Endothelial cell of umbilical vein (primary cell): ENCODE results near the gene ZNG1A. TPM values are rescaled to one million over a fixed set of nuclear protein-coding genes. Genes with fewer than 3 reads are reported as not detected.
"Not testable (repeated sequence)": the region's sequence is repeated elsewhere in the genome, so short reads cannot be mapped to it uniquely, and the experiment has no call there.

Source experiments
- BruUV-seq: library from RNA; stranded (reverse); fragments of 400-500 nt; replicated peaks from 2 replicates; lab custom pipeline; 2021; lab: Mats Ljungman, UMichigan
- CTCF ChIA-PET: fragments of 300-600, 350-600 bp; sonication (Branson Sonifier 250); formaldehyde crosslinking; loops from one replicate; lab custom pipeline; 2021; ENCODE audit warnings: antibody characterized with exemption, inconsistent platforms; lab: Charles Lee
- POLR2A ChIA-PET: fragments of 300-600, 350-600 bp; sonication (Branson Sonifier 250); formaldehyde crosslinking; loops from one replicate; lab custom pipeline; 2021; ENCODE audit warnings: antibody characterized with exemption, inconsistent platforms; lab: Charles Lee
- DNase-seq: peaks from one replicate; pipeline ENCODE4 v3.0.0-alpha.2; 2011; ENCODE audit warnings: low read depth, low spot score
- FAIRE-seq: peaks from 2 replicates; lab custom pipeline; 2011; peaks lifted over from hg19 to GRCh38; lab: Jason Lieb, UNC
- H2AFZ ChIP-seq: 2 replicates; pipeline ENCODE4 v1.6.0; 2012; ENCODE audit warnings: low read depth, low read length, control low read depth, inconsistent platforms
- H3K27ac ChIP-seq: 2 replicates; pipeline ENCODE4 v1.5.1; 2011; ENCODE audit warnings: low read depth, mild to moderate bottlenecking, control low read depth, low read length, moderate library complexity; ENCODE audit not compliant: insufficient read depth
- H3K27me3 ChIP-seq, 2 experiments: 2 replicates each; pipeline versions ENCODE4 v1.6.0 to v1.6.1; 2011; ENCODE audit warnings: low read length in 2 of 2, mixed read lengths in 1 of 2; ENCODE audit not compliant: control insufficient read depth in 2 of 2, insufficient read depth in 2 of 2
- H3K36me3 ChIP-seq, 2 experiments: 2 replicates in 1 of 2; 3 replicates in 1 of 2; pipeline ENCODE4 v1.5.1; 2011; ENCODE audit warnings: low read length in 2 of 2, mild to moderate bottlenecking in 1 of 2, moderate library complexity in 1 of 2; ENCODE audit not compliant: control insufficient read depth in 2 of 2, insufficient read depth in 2 of 2; ENCODE audit errors: extremely low read depth in 1 of 2
- H3K4me1 ChIP-seq: 3 replicates; pipeline ENCODE4 v1.5.1; 2011; ENCODE audit warnings: mild to moderate bottlenecking, low read length; ENCODE audit not compliant: control insufficient read depth, insufficient read depth; ENCODE audit errors: extremely low read depth
- H3K4me2 ChIP-seq: 2 replicates; pipeline ENCODE4 v1.6.1; 2011; ENCODE audit warnings: low read length, control low read depth, mixed read lengths; ENCODE audit not compliant: insufficient read depth
- H3K4me3 ChIP-seq, 3 experiments: fragments of 200-600 bp in 1 of 3; sonication (generic), shearing (Covaris generic) in 1 of 3; replicated peaks in 1 of 3; 2 replicates each; pipeline ENCODE4 v1.5.1; 2011 to 2016; ENCODE audit warnings: control low read depth in 3 of 3, low read length in 3 of 3, mild to moderate bottlenecking in 2 of 3, inconsistent platforms in 1 of 3, low read depth in 1 of 3, moderate library complexity in 1 of 3; ENCODE audit not compliant: insufficient read depth in 1 of 3
- H3K79me2 ChIP-seq: 2 replicates; pipeline ENCODE4 v1.6.0; 2012; ENCODE audit warnings: low read length, inconsistent platforms; ENCODE audit not compliant: control insufficient read depth, insufficient read depth
- H3K9ac ChIP-seq: replicated peaks from 2 replicates; pipeline ENCODE3; 2011; ENCODE audit warnings: low read length, control low read depth; ENCODE audit not compliant: insufficient read depth; ENCODE audit errors: extremely low read depth
- H3K9me1 ChIP-seq: replicated peaks from 3 replicates; pipeline ENCODE4 v1.6.0; 2011; ENCODE audit warnings: mild to moderate bottlenecking, low read length; ENCODE audit not compliant: control insufficient read depth, insufficient read depth; ENCODE audit errors: extremely low read depth
- H3K9me3 ChIP-seq: replicated peaks from 2 replicates; pipeline ENCODE4 v1.5.1; 2012; ENCODE audit warnings: low read length, inconsistent platforms; ENCODE audit not compliant: control insufficient read depth, insufficient read depth
- H4K20me1 ChIP-seq: replicated peaks from 2 replicates; pipeline ENCODE3; 2011; ENCODE audit warnings: mild to moderate bottlenecking, low read length; ENCODE audit not compliant: control insufficient read depth, insufficient read depth; ENCODE audit errors: extremely low read depth
- EZH2 ChIP-seq: IDR thresholded peaks from 2 replicates; pipeline ENCODE4 v1.6.1; 2012; ENCODE audit warnings: borderline replicate concordance, low read depth, mild to moderate bottlenecking, moderate library complexity, low read length, inconsistent platforms; ENCODE audit not compliant: severe bottlenecking
- dilution Hi-C: fragments of 300-500 bp; cut with MboI; formaldehyde crosslinking; loops from one replicate; pipeline ENCODE4 v1.15.0; 2019; ENCODE audit warnings: low sequenced_read_pairs; ENCODE audit not compliant: extremely low pct_ligation_motif_present
- intact Hi-C: fragments of 100-400 bp; cut with micrococcal nuclease; formaldehyde crosslinking; loops from one replicate; pipeline ENCODE4 v1.10.0; 2022
- polyA plus RNA-seq, 4 experiments: library from polyadenylated mRNA; depleted of rRNA in 3 of 4; stranded (reverse) in 3 of 4; unstranded in 1 of 4; fragments of >200 nt; gene quantifications; 2 replicates each; pipeline versions ENCODE4 v1.2.1 to v1.2.3, GENCODE V29; 2011 to 2012; ENCODE audit warnings: missing spikeins in 1 of 4
- total RNA-seq: library from RNA; stranded (reverse); gene quantifications from 2 replicates; pipeline ENCODE4 v1.2.3, GENCODE V29; 2021

ZNG1A gene
- total and polyA plus RNA-seq, 2 donors (not counting 3 experiments of a cell fraction or from before 2014, with no cell fraction given) = 14.3 to 39.8 TPM

- Histone ChIP-seq H3K4me2 (peak overlapping the region; percentile 51), H3K4me3 (peak overlapping the region in 1 of 3 experiments; percentile 21), H3K27me3 (peaks cover 29 to 35% of the 10 kb centered on the region in 2 experiments)
- H3K27ac ChIP-seq, H2AFZ ChIP-seq, H3K9me3 ChIP-seq, intact Hi-C loops, H3K9ac ChIP-seq, H3K4me1 ChIP-seq, dilution Hi-C loops, FAIRE-seq, H3K79me2 ChIP-seq, POLR2A ChIA-PET, DNase-seq, BruUV-seq, CTCF ChIA-PET, H3K36me3 ChIP-seq, H4K20me1 ChIP-seq, H3K9me1 ChIP-seq: not testable (repeated sequence)
- peak; percentile 67 for TF ChIP-seq EZH2
These were observed 64.4 kb downstream of the ZNG1A start for GRCh38 chr9:114267-115117.

- H3K9me1 ChIP-seq, H3K9me3 ChIP-seq, POLR2A ChIA-PET, H4K20me1 ChIP-seq, H2AFZ ChIP-seq, FAIRE-seq, dilution Hi-C loops, DNase-seq, H3K27ac ChIP-seq, H3K79me2 ChIP-seq, H3K9ac ChIP-seq, H3K4me1 ChIP-seq, intact Hi-C loops, H3K36me3 ChIP-seq, BruUV-seq, CTCF ChIA-PET: not testable (repeated sequence)
- H3K4me2 ChIP-seq = peak overlapping the region; percentile 51
- peak; percentile 86 for TF ChIP-seq EZH2
- peaks cover 35 to 41% of the 10 kb centered on the region in 2 experiments for H3K27me3 ChIP-seq
- H3K4me3 ChIP-seq = peak overlapping the region in 1 of 3 experiments; percentile 21
These were observed 65.2 kb downstream of the ZNG1A start for GRCh38 chr9:113468-114266.

DNA sequence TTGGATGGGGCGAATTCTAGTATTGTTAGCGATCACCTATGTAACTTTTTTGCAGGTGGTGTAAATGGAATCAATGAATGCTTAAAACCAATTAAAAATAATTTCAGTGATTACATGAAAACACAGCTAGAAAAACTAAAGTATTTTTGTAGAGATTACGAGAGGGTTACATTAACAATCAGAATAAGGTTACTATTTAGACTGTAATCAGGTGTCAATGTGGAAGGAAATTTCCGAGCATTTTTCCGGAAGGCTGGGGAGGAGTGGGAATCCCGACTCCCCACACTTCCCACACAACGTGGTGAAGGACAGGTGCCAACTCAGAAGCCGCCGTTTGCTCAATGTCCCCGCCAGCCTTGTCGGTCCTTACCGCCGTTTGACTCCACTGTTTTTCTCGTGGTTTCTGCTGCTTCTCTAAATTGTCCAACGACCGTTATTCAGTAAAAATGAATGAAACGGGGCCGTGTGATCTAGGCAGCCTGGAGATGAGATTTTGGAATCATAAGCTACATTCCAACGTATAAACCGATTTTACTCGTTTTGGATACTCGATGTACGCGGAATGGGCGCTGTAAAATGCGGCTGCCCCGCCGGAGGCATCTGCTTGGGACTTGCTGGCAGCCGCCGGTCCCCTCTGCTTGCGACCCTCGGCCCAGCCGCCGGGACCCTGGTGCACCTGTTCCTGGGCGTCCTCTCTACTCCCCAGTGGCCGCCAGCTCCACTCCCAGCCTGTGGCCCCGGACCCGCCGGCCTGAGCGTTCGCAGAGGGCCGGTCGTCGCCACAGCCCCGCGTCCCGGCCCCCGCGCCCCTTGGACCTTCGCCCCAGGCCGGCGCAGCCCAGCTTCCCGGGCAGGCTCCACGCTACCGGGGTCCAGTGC lies 66.0 kb downstream of the ZNG1A start:
- FAIRE-seq, BruUV-seq, CTCF ChIA-PET, intact Hi-C loops, H2AFZ ChIP-seq, H3K4me2 ChIP-seq, H3K9me1 ChIP-seq, H3K4me1 ChIP-seq, H4K20me1 ChIP-seq, H3K27ac ChIP-seq, H3K79me2 ChIP-seq, dilution Hi-C loops, POLR2A ChIA-PET, DNase-seq, H3K9me3 ChIP-seq, H3K9ac ChIP-seq, H3K36me3 ChIP-seq, H3K4me3 ChIP-seq: not testable (repeated sequence)
- H3K27me3 ChIP-seq = peaks cover 34 to 38% of the 10 kb centered on the region in 2 experiments
